IMR-90 (cell line): ENCODE data around the gene CLK3. TPM values are rescaled to one million over a fixed set of nuclear protein-coding genes. Genes with fewer than 3 reads are reported as not detected.

Experiments used
- ATAC-seq: fragments of 200-7000 bp; cut with Tn5 transposase; 2 replicates; pipeline ENCODE4 v1.9.1; 2020; ENCODE audit warnings: low read depth, mild to moderate bottlenecking, moderate library complexity
- BruUV-seq: library from RNA; stranded (reverse); fragments of 400-500 nt; replicated peaks from 2 replicates; lab custom pipeline; 2021; lab: Mats Ljungman, UMichigan
- CTCF ChIA-PET: fragments of 300-600 bp; formaldehyde crosslinking; extraction: SDS; loops from one replicate; lab custom pipeline; 2021; ENCODE audit warnings: antibody characterized with exemption; lab: Yijun Ruan, JAX
- POLR2A ChIA-PET: fragments of 300-600 bp; sonication (Branson Sonifier 250); formaldehyde crosslinking; loops from one replicate; lab custom pipeline; 2022; ENCODE audit warnings: antibody characterized with exemption; ENCODE audit not compliant: unreplicated experiment; lab: Charles Lee
- DNase-seq: peaks from one replicate; pipeline ENCODE4 v3.0.0; 2013
- H2AFZ ChIP-seq: replicated peaks from 2 replicates; pipeline ENCODE3; 2013; ENCODE audit warnings: low read length, mild to moderate bottlenecking; ENCODE audit not compliant: poor library complexity
- H2AK5ac ChIP-seq: 2 replicates; pipeline ENCODE4 v1.6.1; 2013; ENCODE audit warnings: low read depth, low read length, inconsistent platforms
- H2AK9ac ChIP-seq: replicated peaks from 2 replicates; pipeline ENCODE3; 2013; ENCODE audit warnings: mild to moderate bottlenecking, low read depth, low read length, moderate library complexity; ENCODE audit not compliant: poor library complexity
- H2BK120ac ChIP-seq: 2 replicates; pipeline ENCODE4 v1.6.1; 2013; ENCODE audit warnings: low read depth, low read length, inconsistent platforms
- H2BK15ac ChIP-seq: 3 replicates; pipeline ENCODE4 v1.6.1; 2013; ENCODE audit warnings: low read depth, low read length, inconsistent platforms
- H2BK20ac ChIP-seq: 2 replicates; pipeline ENCODE4 v1.6.1; 2013; ENCODE audit warnings: low read depth, mild to moderate bottlenecking, inconsistent platforms, low read length, moderate library complexity
- H2BK5ac ChIP-seq: 2 replicates; pipeline ENCODE4 v1.6.1; 2013; ENCODE audit warnings: mild to moderate bottlenecking, low read depth, low read length, inconsistent platforms; ENCODE audit not compliant: poor library complexity, severe bottlenecking
- H3K14ac ChIP-seq: replicated peaks from 2 replicates; pipeline ENCODE4 v1.6.1; 2013; ENCODE audit warnings: low read depth, low read length, inconsistent platforms
- H3K18ac ChIP-seq: 2 replicates; pipeline ENCODE4 v1.6.1; 2013; ENCODE audit warnings: low read depth, low read length, control low read depth
- H3K23ac ChIP-seq: 2 replicates; pipeline ENCODE4 v1.6.1; 2013; ENCODE audit warnings: low read depth, low read length, inconsistent platforms
- H3K27ac ChIP-seq: 2 replicates; pipeline ENCODE4 v1.5.1; 2013; ENCODE audit warnings: mild to moderate bottlenecking, control low read depth, low read length; ENCODE audit not compliant: insufficient read depth
- H3K27me3 ChIP-seq: 2 replicates; pipeline ENCODE4 v1.6.1; 2013; ENCODE audit warnings: low read length; ENCODE audit not compliant: control insufficient read depth, insufficient read depth
- H3K36me3 ChIP-seq: 2 replicates; pipeline ENCODE4 v1.6.1; 2013; ENCODE audit warnings: low read length, mixed read lengths; ENCODE audit not compliant: control insufficient read depth, insufficient read depth
- H3K4ac ChIP-seq: 2 replicates; pipeline ENCODE4 v1.6.1; 2013; ENCODE audit warnings: low read depth, low read length, inconsistent platforms
- H3K4me1 ChIP-seq: 2 replicates; pipeline ENCODE4 v1.6.1; 2013; ENCODE audit warnings: low read length, mixed read lengths; ENCODE audit not compliant: control insufficient read depth, insufficient read depth
- H3K4me2 ChIP-seq: 2 replicates; pipeline ENCODE4 v1.6.1; 2013; ENCODE audit warnings: low read depth, mild to moderate bottlenecking, control low read depth, low read length, moderate library complexity
- H3K4me3 ChIP-seq: 2 replicates; pipeline ENCODE4 v1.5.1; 2013; ENCODE audit warnings: low read depth, mild to moderate bottlenecking, control low read depth, low read length, moderate library complexity; ENCODE audit not compliant: insufficient read depth
- H3K56ac ChIP-seq: 2 replicates; pipeline ENCODE4 v1.6.1; 2013; ENCODE audit warnings: low read length, inconsistent platforms; ENCODE audit not compliant: insufficient read depth; ENCODE audit errors: extremely low read depth
- H3K79me1 ChIP-seq, 2 experiments: 2 replicates each; pipeline ENCODE4 v1.6.1; 2013; ENCODE audit warnings: low read length in 2 of 2, inconsistent platforms in 1 of 2, low read depth in 1 of 2
- H3K9ac ChIP-seq: 2 replicates; pipeline ENCODE4 v1.6.1; 2013; ENCODE audit warnings: low read depth, low read length, control low read depth
- H3K9me1 ChIP-seq: 2 replicates; pipeline ENCODE4 v1.6.1; 2013; ENCODE audit warnings: low read length, inconsistent platforms; ENCODE audit not compliant: insufficient read depth
- H3K9me3 ChIP-seq: 2 replicates; pipeline ENCODE4 v1.6.1; 2013; ENCODE audit warnings: low read length; ENCODE audit not compliant: control insufficient read depth, insufficient read depth
- H4K20me1 ChIP-seq: 2 replicates; pipeline ENCODE4 v1.6.1; 2013; ENCODE audit warnings: low read length, inconsistent platforms; ENCODE audit not compliant: insufficient read depth
- H4K5ac ChIP-seq: 2 replicates; pipeline ENCODE4 v1.6.1; 2013; ENCODE audit warnings: mild to moderate bottlenecking, low read depth, low read length, control low read depth
- H4K8ac ChIP-seq, 2 experiments: 2 replicates each; pipeline ENCODE4 v1.6.1; 2013; ENCODE audit warnings: low read depth in 2 of 2, low read length in 2 of 2, control low read depth in 1 of 2, inconsistent platforms in 1 of 2
- H4K91ac ChIP-seq: 2 replicates; pipeline ENCODE4 v1.6.1; 2013; ENCODE audit warnings: low read depth, low read length, inconsistent platforms; ENCODE audit not compliant: insufficient read depth
- FOS ChIP-seq: fragments of 150-350 bp; IDR thresholded peaks from 2 replicates; pipeline ENCODE4 v1.6.1; 2016; ENCODE audit warnings: low read depth, low read length
- MAZ ChIP-seq: IDR thresholded peaks from 2 replicates; pipeline ENCODE4 v1.6.1; 2012; ENCODE audit warnings: low read depth, mild to moderate bottlenecking, low read length, improper control_type of control experiment, moderate library complexity, borderline replicate concordance
- NFE2L2 ChIP-seq: fragments of 150-350 bp; IDR thresholded peaks from 2 replicates; pipeline ENCODE4 v1.6.1; 2016; ENCODE audit warnings: low read depth, mild to moderate bottlenecking, low read length
- RAD21 ChIP-seq: IDR thresholded peaks from 2 replicates; pipeline ENCODE4 v1.6.1; 2012; ENCODE audit warnings: low read length, improper control_type of control experiment
- RCOR1 ChIP-seq: IDR thresholded peaks from 2 replicates; pipeline ENCODE4 v1.6.1; 2012; ENCODE audit warnings: mild to moderate bottlenecking, low read length, improper control_type of control experiment; ENCODE audit not compliant: insufficient replicate concordance
- WGBS, 2 experiments: methylation state at CpG; one replicate each; pipeline versions ENCODE4 v1.1.5 to v1.1.7; 2013; ENCODE audit warnings: missing lambda C conversion rate in 2 of 2; ENCODE audit not compliant: insufficient read length in 1 of 2; ENCODE audit errors: extremely low coverage in 2 of 2; 5-methylcytosine and 5-hydroxymethylcytosine counted together
- dilution Hi-C: fragments of 300-500 bp; cut with HindIII; formaldehyde crosslinking; loops from one replicate; pipeline ENCODE4 v1.14.3; 2018; ENCODE audit warnings: low sequenced_read_pairs; ENCODE audit not compliant: unreplicated experiment
- in situ Hi-C: fragments of 300-500 bp; cut with MboI; formaldehyde crosslinking; loops from 3 replicates; pipeline ENCODE4 v1.14.3; 2019; ENCODE audit warnings: low sequenced_read_pairs, inconsistent platforms, mixed read lengths
- intact Hi-C: fragments of 100-400 bp; cut with micrococcal nuclease; formaldehyde crosslinking; loops from 2 replicates; pipeline ENCODE4 v1.10.0; 2022
- polyA plus RNA-seq, 3 experiments: library from polyadenylated mRNA; depleted of rRNA; stranded (reverse); fragments of >200 nt; gene quantifications; 2 replicates each; pipeline ENCODE4 v1.2.3, GENCODE V29; 2012; ENCODE audit warnings: low replicate concordance in 1 of 3
- total RNA-seq: library from RNA; depleted of rRNA; stranded (reverse); fragments of >200 nt; gene quantifications from 2 replicates; pipeline ENCODE4 v1.2.3, GENCODE V29; 2012

Gene CLK3
- total and polyA plus RNA-seq, 2 of the 4 experiments (the other 2 are of a cell fraction), result 84.7 to 117 TPM

- no peak overlapping the region for H3K9ac ChIP-seq
- H3K9me3 ChIP-seq, result no peaks in the 10 kb centered on the region
- no peak overlapping the region for H2BK120ac ChIP-seq
- H3K79me1 ChIP-seq, result peaks cover 0 to 20% of the 10 kb centered on the region in 2 experiments; a peak in 3 of 4 replicates
- no peak for DNase-seq
- H3K4ac ChIP-seq, result no peak overlapping the region
- dilution Hi-C loops, result no loop called here
- in situ Hi-C loops, result no loop called here
- no peaks in the 10 kb centered on the region for H3K4me1 ChIP-seq
- no TSS peak for BruUV-seq
- POLR2A ChIA-PET, result no interaction called here
- no peak overlapping the region for H2AK5ac ChIP-seq
- no peak overlapping the region for H2BK15ac ChIP-seq
- H3K27ac ChIP-seq, result no peak overlapping the region
- no peaks in the 10 kb centered on the region for H3K9me1 ChIP-seq
- H3K4me2 ChIP-seq, result no peak overlapping the region
- no peaks in the 10 kb centered on the region for H3K27me3 ChIP-seq
- TF ChIP-seq RCOR1 (no peak), NFE2L2 (no peak), MAZ (no peak), RAD21 (no peak), FOS (no peak)
- no peak overlapping the region for H3K56ac ChIP-seq
- no peak overlapping the region for H3K23ac ChIP-seq
- no peak overlapping the region for H2AFZ ChIP-seq
- H4K5ac ChIP-seq, result no peak overlapping the region
- H4K8ac ChIP-seq, result no peak overlapping the region
- CTCF ChIA-PET, result interaction anchor here (0.8 to 1.5 kb wide), 2 partner anchors 10 to 138 kb away, joined by 3 read pairs; no protein-coding TSS in a partner anchor
- H2BK5ac ChIP-seq, result no peak overlapping the region
- no peak overlapping the region for H3K14ac ChIP-seq
- H3K4me3 ChIP-seq, result no peak overlapping the region
- H2AK9ac ChIP-seq, result no peak overlapping the region
- no CpG with 5 or more reads among the region's 3 CpGs for WGBS, 2 experiments
- H3K18ac ChIP-seq, result no peak overlapping the region
- peaks cover 78% of the 10 kb centered on the region for H3K36me3 ChIP-seq
- H2BK20ac ChIP-seq, result no peak overlapping the region
- H4K91ac ChIP-seq, result no peak overlapping the region
- intact Hi-C loops, result no loop called here
- peaks cover 51% of the 10 kb centered on the region for H4K20me1 ChIP-seq
- no peak for ATAC-seq
Measured at GRCh38 chr15:74631087-74631385, 15.4 kb downstream of the CLK3 start.
